Measurements from ENCODE around the gene SMYD5. TPM values are rescaled to one million over a fixed set of nuclear protein-coding genes. Genes with fewer than 3 reads are reported as not detected.

SMYD5 gene
- total RNA-seq, 1 experiment from 2014 or later: 49.4 TPM

- no peak for TF ChIP-seq EZH2phosphoT487 (IDR thresholded peaks at IDR 0.05; ENCODE audit: borderline replicate concordance, low read length)
- no peak for TF ChIP-seq EZH2 (IDR thresholded peaks at IDR 0.05; ENCODE audit: low read length, unreplicated experiment)
- TF ChIP-seq CTCF (conservative IDR thresholded peaks at IDR 0.05; ENCODE audit: low read depth, low read length): no peak
- no peaks in the 10 kb centered on the region for H3K27me3 ChIP-seq (ENCODE audit: low read length)
- DNase-seq (no peak), ATAC-seq (no peak)
- no peak overlapping the region for H3K4me3 ChIP-seq (ENCODE audit: low read length)
- no peak overlapping the region for H3K4me2 ChIP-seq (ENCODE audit: low read length)
- H3K4me1 ChIP-seq (ENCODE audit: insufficient read depth, low read length): no peaks in the 10 kb centered on the region
- no peak overlapping the region for H2AFZ ChIP-seq (ENCODE audit: low read length)
- H3K27ac ChIP-seq (ENCODE audit: low read length): no peak overlapping the region
- H3K9me2 ChIP-seq (replicated peaks; ENCODE audit: low read length): no peaks in the 10 kb centered on the region
- H3F3A ChIP-seq (ENCODE audit: low read length, unreplicated experiment): no peaks in the 10 kb centered on the region
- BruUV-seq (replicated peaks): no TSS peak
- POLR2A ChIA-PET (ENCODE audit: unreplicated experiment): interaction anchor here (0.6 kb wide), 1 partner anchor 734 kb away, joined by 4 read pairs; no protein-coding TSS in a partner anchor
- H3K79me2 ChIP-seq (ENCODE audit: low read length): no peaks in the 10 kb centered on the region
- intact Hi-C loops (cut with micrococcal nuclease): no loop called here
- H3K9me3 ChIP-seq (ENCODE audit: low read length): no peaks in the 10 kb centered on the region
- CTCF ChIA-PET: no interaction called here
- no peak overlapping the region for H3K9ac ChIP-seq (ENCODE audit: low read length)
- H3K36me3 ChIP-seq (ENCODE audit: low read depth, low read length): peaks cover 37% of the 10 kb centered on the region
- 0 out of 2 replicates have a peak, but pooled peaks cover 4% of the 10 kb centered on the region for H4K20me1 ChIP-seq (ENCODE audit: low read length)
These were observed 39.4 kb downstream of the SMYD5 start for GRCh38 chr2:73253400-73253799.

GRCh38 chr2:73253901-73254300, 39.9 kb downstream of the SMYD5 start:
- BruUV-seq (replicated peaks): no TSS peak
- no peaks in the 10 kb centered on the region for H3F3A ChIP-seq (ENCODE audit: low read length, unreplicated experiment)
- POLR2A ChIA-PET (ENCODE audit: unreplicated experiment): no interaction called here
- CTCF ChIA-PET: no interaction called here
- H3K9me3 ChIP-seq (ENCODE audit: low read length): no peaks in the 10 kb centered on the region
- ATAC-seq (peak; percentile 14; the same call in 1 of the 2 replicates), DNase-seq (no peak)
- H3K4me3 ChIP-seq (ENCODE audit: low read length): no peak overlapping the region
- intact Hi-C loops (cut with micrococcal nuclease): no loop called here
- peaks cover 33% of the 10 kb centered on the region for H3K36me3 ChIP-seq (ENCODE audit: low read depth, low read length)
- no peaks in the 10 kb centered on the region for H3K79me2 ChIP-seq (ENCODE audit: low read length)
- H2AFZ ChIP-seq (ENCODE audit: low read length): no peak overlapping the region
- TF ChIP-seq EZH2 (IDR thresholded peaks at IDR 0.05; ENCODE audit: low read length, unreplicated experiment) (no peak), CTCF (conservative IDR thresholded peaks at IDR 0.05; ENCODE audit: low read depth, low read length) (no peak), EZH2phosphoT487 (IDR thresholded peaks at IDR 0.05; ENCODE audit: borderline replicate concordance, low read length) (no peak)
- no peak overlapping the region for H3K9ac ChIP-seq (ENCODE audit: low read length)
- no peak overlapping the region for H3K27ac ChIP-seq (ENCODE audit: low read length)
- no peak overlapping the region for H3K4me2 ChIP-seq (ENCODE audit: low read length)
- H3K27me3 ChIP-seq (ENCODE audit: low read length): no peaks in the 10 kb centered on the region
- no peaks in the 10 kb centered on the region for H3K9me2 ChIP-seq (replicated peaks; ENCODE audit: low read length)
- 0 out of 2 replicates have a peak, but pooled peaks cover 4% of the 10 kb centered on the region for H4K20me1 ChIP-seq (ENCODE audit: low read length)
- no peaks in the 10 kb centered on the region for H3K4me1 ChIP-seq (ENCODE audit: insufficient read depth, low read length)

GRCh38 chr2:73254343-73255006, 40.4 kb downstream of the SMYD5 start:
- H3F3A ChIP-seq (ENCODE audit: low read length, unreplicated experiment): no peaks in the 10 kb centered on the region
- no peak overlapping the region for H3K27ac ChIP-seq (ENCODE audit: low read length)
- no peak overlapping the region for H2AFZ ChIP-seq (ENCODE audit: low read length)
- ATAC-seq (no peak), DNase-seq (no peak)
- no peaks in the 10 kb centered on the region for H3K9me2 ChIP-seq (replicated peaks; ENCODE audit: low read length)
- 0 out of 2 replicates have a peak, but pooled peaks cover 2% of the 10 kb centered on the region for H4K20me1 ChIP-seq (ENCODE audit: low read length)
- no peaks in the 10 kb centered on the region for H3K4me1 ChIP-seq (ENCODE audit: insufficient read depth, low read length)
- no peaks in the 10 kb centered on the region for H3K9me3 ChIP-seq (ENCODE audit: low read length)
- H3K9ac ChIP-seq (ENCODE audit: low read length): no peak overlapping the region
- no peak overlapping the region for H3K4me3 ChIP-seq (ENCODE audit: low read length)
- TF ChIP-seq EZH2 (IDR thresholded peaks at IDR 0.05; ENCODE audit: low read length, unreplicated experiment) (no peak), CTCF (conservative IDR thresholded peaks at IDR 0.05; ENCODE audit: low read depth, low read length) (no peak), EZH2phosphoT487 (IDR thresholded peaks at IDR 0.05; ENCODE audit: borderline replicate concordance, low read length) (no peak)
- intact Hi-C loops (cut with micrococcal nuclease): no loop called here
- H3K36me3 ChIP-seq (ENCODE audit: low read depth, low read length): peaks cover 27% of the 10 kb centered on the region
- no peaks in the 10 kb centered on the region for H3K27me3 ChIP-seq (ENCODE audit: low read length)
- no TSS peak for BruUV-seq (replicated peaks)
- H3K4me2 ChIP-seq (ENCODE audit: low read length): no peak overlapping the region
- ChIA-PET POLR2A (ENCODE audit: unreplicated experiment) (no interaction called here), CTCF (no interaction called here)
- H3K79me2 ChIP-seq (ENCODE audit: low read length): no peaks in the 10 kb centered on the region
